Sigmoid colon (tissue), 7 donors: ENCODE results near the gene SIRT6. TPM values are rescaled to one million over a fixed set of nuclear protein-coding genes. Genes with fewer than 3 reads are reported as not detected.

ENCODE experiments used
- DNase-seq: peaks from one replicate; pipeline ENCODE4 v3.0.0-alpha.2; 2019
- H3K27ac ChIP-seq, 4 donors: fragments of 200-600 bp; sonication (generic); one replicate each; pipeline ENCODE4 v1.5.1; 2016 to 2019; ENCODE audit warnings: mild to moderate bottlenecking in 1 of 4
- H3K27me3 ChIP-seq, 3 donors: fragments of 200-600 bp; sonication (generic); one replicate each; pipeline ENCODE4 v1.5.1; 2019; ENCODE audit warnings: mild to moderate bottlenecking in 1 of 3
- H3K36me3 ChIP-seq, 4 donors: fragments of 200-600 bp; sonication (generic); one replicate each; pipeline ENCODE4 v1.5.1; 2016 to 2019
- H3K4me1 ChIP-seq, 4 donors: fragments of 200-600 bp; sonication (generic); one replicate each; pipeline ENCODE4 v1.5.1; 2017 to 2019
- H3K4me3 ChIP-seq, 4 donors: fragments of 200-600 bp; sonication (generic); one replicate each; pipeline ENCODE4 v1.5.1; 2017 to 2019; ENCODE audit warnings: mild to moderate bottlenecking in 2 of 4, moderate library complexity in 1 of 4
- H3K9me3 ChIP-seq, 4 donors: fragments of 200-600 bp in 3 of 4; sonication (generic) in 3 of 4; one replicate each; pipeline versions ENCODE4 v1.5.1 to v1.6.1; 2013 to 2019
- POLR2A ChIP-seq, 2 donors: fragments of 450-650 bp; IDR thresholded peaks; one replicate each; pipeline ENCODE4 v1.6.1; 2016; ENCODE audit warnings: antibody characterized with exemption in 2 of 2, mild to moderate bottlenecking in 2 of 2, moderate library complexity in 2 of 2
- POLR2AphosphoS5 ChIP-seq, 4 donors: sonication (generic); formaldehyde crosslinking; IDR thresholded peaks; one replicate each; pipeline ENCODE4 v1.6.1; 2017; ENCODE audit warnings: antibody characterized with exemption in 4 of 4
- WGBS, 2 donors: extraction: QIAGEN DNeasy Blood & Tissue Kit; methylation state at CpG; one replicate each; pipeline ENCODE4 v1.1.7; 2013; 5-methylcytosine and 5-hydroxymethylcytosine counted together
- intact Hi-C: fragments of 100-400 bp; cut with DNase I; formaldehyde crosslinking; loops from one replicate; pipeline ENCODE4 v1.15.1; 2023
- polyA plus RNA-seq, 3 donors: library from polyadenylated mRNA; stranded (reverse); fragments of 200-250 nt; gene quantifications; one replicate each; pipeline ENCODE4 v1.2.3, GENCODE V29; 2013
- small RNA-seq, 3 donors: library from RNA; depleted of rRNA; stranded (forward); fragments of <200 nt; gene quantifications; one replicate each; pipeline ENCODE3, GENCODE V24; 2016
- total RNA-seq, 4 donors: library from RNA; depleted of rRNA; stranded (reverse); fragments of >200 nt; gene quantifications; one replicate each; pipeline ENCODE4 v1.1.0, GENCODE V29; 2016
- donor health status: healthy with polysubstance abuse.
- donor health status: Bipolar disorder and iron deficiency.
- donor health status: healthy.

The SIRT6 gene
- total and polyA plus RNA-seq, 7 donors, result 10.3 to 132 (median 23.5) TPM

- intact Hi-C loops, result loop anchor here (2.0 to 5.0 kb wide), 2 partner anchors 46 to 137 kb away; partner anchors contain the start of gene EEF2
- H3K4me1 ChIP-seq, result peaks cover 0 to 34% (median 32%) of the 10 kb centered on the region in 4 donors
- peak overlapping the region; percentile 84 to 98 (median 96) for H3K4me3 ChIP-seq
- peaks cover 0 to under 1% (median 0%) of the 10 kb centered on the region in 3 donors for H3K27me3 ChIP-seq
- 52 to 58% methylated on average over 8 of the region's 8 CpGs for WGBS, 2 donors
- no peak for DNase-seq
- no peaks in the 10 kb centered on the region for H3K9me3 ChIP-seq
- H3K36me3 ChIP-seq, result peaks cover 0 to 9% (median 0%) of the 10 kb centered on the region in 4 donors
- no peak for TF ChIP-seq POLR2A (IDR thresholded peaks at IDR 0.05)
- TF ChIP-seq POLR2AphosphoS5 (IDR thresholded peaks at IDR 0.05), result no peak
- peak overlapping the region; percentile 73 to 86 (median 80) for H3K27ac ChIP-seq
Observed at GRCh38 chr19:4124638-4125037, 57.7 kb downstream of the SIRT6 start.

Small RNA genes lying within 50 kb of the gene (small RNA-seq; reads per million reads assigned to genes)
- 0 reads per million in 3 donors for gene RF00017

Other genes starting within 250 kb of the SIRT6 start
- gene NMRK2, start 249.5 kb downstream of the SIRT6 start, total RNA-seq, result under 1 TPM in 1 of 4 donors, not detected in 3; 0.71 TPM
- 1 to 10 TPM in 1 of 3 donors, under 1 TPM in 2; 0.19 to 2.4 (median 0.69) TPM for gene NMRK2, start 249.5 kb downstream of the SIRT6 start, polyA plus RNA-seq
- gene DAPK3, start 211.5 kb downstream of the SIRT6 start, total RNA-seq, result 100 to 1,000 TPM in 3 of 4 donors, 10 to 100 TPM in 1; 91.3 to 167 (median 125) TPM
- 10 to 100 TPM; 38.4 to 66.8 (median 52.9) TPM for gene DAPK3, start 211.5 kb downstream of the SIRT6 start, polyA plus RNA-seq
- gene EEF2, start 197.1 kb downstream of the SIRT6 start, total RNA-seq, result 1,000 to 10,000 TPM; 1,842 to 2,448 (median 2,055) TPM
- 1,000 to 10,000 TPM in 2 of 3 donors, 100 to 1,000 TPM in 1; 906 to 1,654 (median 1,225) TPM for gene EEF2, start 197.1 kb downstream of the SIRT6 start, polyA plus RNA-seq
- 10 to 100 TPM; 16.5 to 29.9 (median 19.3) TPM for gene PIAS4, start 174.8 kb downstream of the SIRT6 start, total RNA-seq
- gene PIAS4, start 174.8 kb downstream of the SIRT6 start, polyA plus RNA-seq, result 10 to 100 TPM in 2 of 3 donors, 1 to 10 TPM in 1; 7.2 to 21.8 (median 15.0) TPM
- gene ZBTB7A, start 115.7 kb downstream of the SIRT6 start, total RNA-seq, result 10 to 100 TPM; 35.4 to 53.2 (median 44.8) TPM
- 10 to 100 TPM; 22.8 to 39.1 (median 23.8) TPM for gene ZBTB7A, start 115.7 kb downstream of the SIRT6 start, polyA plus RNA-seq
- gene MAP2K2, start 58.4 kb downstream of the SIRT6 start, total RNA-seq, result 10 to 100 TPM; 48.2 to 76.4 (median 65.3) TPM
- 100 to 1,000 TPM; 196 to 278 (median 253) TPM for gene MAP2K2, start 58.4 kb downstream of the SIRT6 start, polyA plus RNA-seq
- gene CREB3L3, start 28.9 kb downstream of the SIRT6 start, total RNA-seq, result under 1 TPM in 1 of 4 donors, not detected in 3; 0.55 TPM
- gene CREB3L3, start 28.9 kb downstream of the SIRT6 start, polyA plus RNA-seq, result 10 to 100 TPM in 1 of 3 donors, 1 to 10 TPM in 2; 1.8 to 24.0 (median 8.5) TPM
- gene ANKRD24, start 126 bp upstream of the SIRT6 start, total RNA-seq, result under 1 TPM; 0.36 to 0.99 (median 0.69) TPM
- 1 to 10 TPM in 1 of 3 donors, under 1 TPM in 1, not detected in 1; 0.60 to 1.2 TPM for gene ANKRD24, start 126 bp upstream of the SIRT6 start, polyA plus RNA-seq
- 1 to 10 TPM; 1.7 to 3.9 (median 2.5) TPM for gene EBI3, start 47.0 kb upstream of the SIRT6 start, total RNA-seq
- 10 to 100 TPM in 2 of 3 donors, 1 to 10 TPM in 1; 3.6 to 17.6 (median 17.6) TPM for gene EBI3, start 47.0 kb upstream of the SIRT6 start, polyA plus RNA-seq
- gene YJU2, start 64.5 kb upstream of the SIRT6 start, total RNA-seq, result 10 to 100 TPM; 19.4 to 22.5 (median 20.8) TPM
- gene YJU2, start 64.5 kb upstream of the SIRT6 start, polyA plus RNA-seq, result 10 to 100 TPM; 21.5 to 31.8 (median 24.6) TPM
- gene SHD, start 96.7 kb upstream of the SIRT6 start, total RNA-seq, result not detected
- 10 to 100 TPM; 18.8 to 84.7 (median 68.0) TPM for gene SHD, start 96.7 kb upstream of the SIRT6 start, polyA plus RNA-seq
- not detected for gene TMIGD2, start 119.8 kb upstream of the SIRT6 start, total RNA-seq
- 1 to 10 TPM in 1 of 3 donors, under 1 TPM in 1, not detected in 1; 0.60 to 6.3 TPM for gene TMIGD2, start 119.8 kb upstream of the SIRT6 start, polyA plus RNA-seq
- 1 to 10 TPM in 2 of 4 donors, not detected in 2; 1.1 to 1.5 TPM for gene FSD1, start 122.0 kb upstream of the SIRT6 start, total RNA-seq
- gene FSD1, start 122.0 kb upstream of the SIRT6 start, polyA plus RNA-seq, result 1 to 10 TPM in 2 of 3 donors, not detected in 1; 1.6 to 2.6 TPM
- 1 to 10 TPM in 3 of 4 donors, under 1 TPM in 1; 0.99 to 5.5 (median 2.7) TPM for gene STAP2, start 156.3 kb upstream of the SIRT6 start, total RNA-seq
- gene STAP2, start 156.3 kb upstream of the SIRT6 start, polyA plus RNA-seq, result 100 to 1,000 TPM; 146 to 313 (median 199) TPM
- 10 to 100 TPM in 1 of 4 donors, 1 to 10 TPM in 3; 8.6 to 13.3 (median 9.3) TPM for gene MPND, start 161.0 kb upstream of the SIRT6 start, total RNA-seq
- 10 to 100 TPM; 38.2 to 65.2 (median 60.1) TPM for gene MPND, start 161.0 kb upstream of the SIRT6 start, polyA plus RNA-seq
- gene SH3GL1, start 218.0 kb upstream of the SIRT6 start, total RNA-seq, result 10 to 100 TPM; 28.5 to 33.9 (median 32.2) TPM
- gene SH3GL1, start 218.0 kb upstream of the SIRT6 start, polyA plus RNA-seq, result 10 to 100 TPM; 37.9 to 47.4 (median 45.0) TPM
- 1 to 10 TPM; 3.6 to 5.5 (median 4.1) TPM for gene CHAF1A, start 220.1 kb upstream of the SIRT6 start, total RNA-seq
- gene CHAF1A, start 220.1 kb upstream of the SIRT6 start, polyA plus RNA-seq, result 10 to 100 TPM in 2 of 3 donors, 1 to 10 TPM in 1; 5.4 to 19.1 (median 10.6) TPM